HG02973 (cell line): Measurements from ENCODE around the gene LPP.

ENCODE experiments used
- ATAC-seq: cut with Tn5 transposase; IDR thresholded peaks from one replicate; pipeline ENCODE4 v1.9.1; 2021; ENCODE audit warnings: moderate library complexity; ENCODE audit not compliant: unreplicated experiment

Gene LPP

GRCh38 chr3:188888321-188889053, 734.5 kb downstream of the LPP start:
- no peak for ATAC-seq

GRCh38 chr3:188889054-188889491, 735.1 kb downstream of the LPP start:
- ATAC-seq = no peak

- ATAC-seq = no peak
These were observed 736.8 kb downstream of the LPP start for GRCh38 chr3:188890572-188891270.

GRCh38 chr3:188899881-188900280, 745.9 kb downstream of the LPP start:
- ATAC-seq = no peak

- no peak for ATAC-seq
These were observed 746.5 kb downstream of the LPP start for GRCh38 chr3:188900421-188900951.

GRCh38 chr3:188901126-188901525, 747.2 kb downstream of the LPP start:
- no peak for ATAC-seq

- no peak for ATAC-seq
These were observed 747.8 kb downstream of the LPP start for GRCh38 chr3:188901671-188902287.

- no peak for ATAC-seq
These were observed 750.7 kb downstream of the LPP start for GRCh38 chr3:188904670-188905069.

GRCh38 chr3:188905547-188905946, 751.6 kb downstream of the LPP start:
- no peak for ATAC-seq

- no peak for ATAC-seq
These were observed 752.3 kb downstream of the LPP start for GRCh38 chr3:188906236-188906635.

GRCh38 chr3:188908002-188908850, 754.3 kb downstream of the LPP start:
- ATAC-seq = no peak

- ATAC-seq = no peak
These were observed 757.3 kb downstream of the LPP start for GRCh38 chr3:188911026-188911850.

GRCh38 chr3:188913084-188913483, 759.1 kb downstream of the LPP start:
- ATAC-seq = no peak

GRCh38 chr3:188914552-188914951, 760.6 kb downstream of the LPP start:
- no peak for ATAC-seq

GRCh38 chr3:188915127-188915526, 761.2 kb downstream of the LPP start:
- ATAC-seq = no peak

GRCh38 chr3:188916934-188917401, 763.0 kb downstream of the LPP start:
- ATAC-seq = peak; percentile 65

GRCh38 chr3:188918093-188918492, 764.1 kb downstream of the LPP start:
- no peak for ATAC-seq

GRCh38 chr3:188923671-188924070, 769.7 kb downstream of the LPP start:
- no peak for ATAC-seq

GRCh38 chr3:188925376-188925775, 771.4 kb downstream of the LPP start:
- no peak for ATAC-seq

- no peak for ATAC-seq
These were observed 772.2 kb downstream of the LPP start for GRCh38 chr3:188926111-188926510.
